Sciatic nerve (tissue), 2 donors: Measurements from ENCODE around the gene FBXW12. TPM values are rescaled to one million over a fixed set of nuclear protein-coding genes. Genes with fewer than 3 reads are reported as not detected.
"Not testable (repeated sequence)": the region's sequence is repeated elsewhere in the genome, so short reads cannot be mapped to it uniquely, and the experiment has no call there.

Source experiments
- ATAC-seq: fragments of 200-7000 bp; cut with Tn5 transposase; one replicate; pipeline ENCODE4 v1.9.1; 2020; ENCODE audit warnings: mild to moderate bottlenecking, moderate library complexity
- DNase-seq: peaks from one replicate; pipeline ENCODE4 v3.0.0-alpha.2; 2020; ENCODE audit warnings: low spot score
- intact Hi-C: fragments of 100-400 bp; cut with DNase I; formaldehyde crosslinking; loops from one replicate; pipeline ENCODE4 v1.14.2; 2022
- total RNA-seq: library from RNA; stranded (reverse); fragmentation: NEBNext Ultra II Directional; extraction: Animal tissue kit (Norgen Biotek cat#: 25700); gene quantifications from one replicate; pipeline ENCODE4 v1.2.1, GENCODE V29; 2021
- donor health status: DM: no; HTN: no; CAD: no.
- donor health status: DM: no; HTN: no; CAD: no.

The FBXW12 gene, protein sequence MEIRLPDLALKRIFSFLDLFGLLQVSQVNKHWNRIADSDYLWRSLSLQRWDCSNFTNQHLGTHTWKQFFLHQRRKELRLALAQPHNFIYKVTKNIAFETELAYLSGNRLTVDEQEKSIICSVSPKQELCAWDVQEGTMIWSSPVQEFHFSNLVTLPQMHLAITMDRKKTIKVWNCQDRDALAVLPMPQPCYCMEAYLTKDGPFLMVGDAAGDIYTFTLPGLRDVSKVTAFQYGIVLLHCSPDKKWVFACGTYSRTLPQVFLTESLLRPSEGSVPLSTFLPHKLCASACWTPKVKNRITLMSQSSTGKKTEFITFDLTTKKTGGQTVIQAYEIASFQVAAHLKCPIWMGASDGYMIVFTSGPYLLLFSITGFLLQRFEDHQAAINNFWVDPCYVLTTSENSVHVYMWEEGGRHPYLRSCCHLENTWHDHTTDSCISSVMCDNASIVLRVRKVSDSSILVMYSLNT
- total RNA-seq = 0.27 TPM

DNA sequence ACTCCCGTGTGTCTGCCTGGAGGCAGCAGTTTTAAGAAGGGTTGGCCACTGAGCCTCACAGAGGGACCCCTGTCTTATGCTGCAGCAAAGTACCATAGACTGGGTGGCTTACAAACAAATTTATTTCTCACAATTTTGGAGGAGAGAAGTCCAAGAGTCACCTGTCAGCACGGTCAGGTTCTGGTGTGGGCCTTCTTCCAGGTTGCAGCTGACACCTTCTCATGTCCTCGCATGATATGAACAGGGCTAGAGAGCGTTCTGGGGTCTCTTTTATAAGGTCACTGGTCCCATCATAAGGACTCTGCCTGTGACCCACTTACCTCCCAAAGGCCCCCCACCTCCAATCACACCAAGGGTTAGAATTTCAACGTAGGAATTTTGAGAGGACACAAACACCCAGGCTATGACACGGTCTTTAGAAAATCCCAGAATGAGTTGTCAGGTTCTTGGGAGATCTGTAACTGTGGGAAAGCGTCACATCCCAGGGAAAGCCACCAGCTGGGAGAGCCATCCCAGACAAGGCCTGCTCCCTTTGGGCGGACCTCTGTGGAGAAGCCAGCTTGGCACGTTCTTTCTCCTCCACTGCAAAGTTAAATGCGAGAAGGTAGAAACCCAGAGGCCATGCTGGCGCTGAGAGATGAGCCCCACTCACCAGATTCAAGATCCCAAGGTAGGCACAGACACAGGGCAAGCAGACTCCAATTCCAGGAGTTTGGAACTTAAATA, at the start of gene FBXW12:
Gene FBXW12 (plus strand): TSS at position 569 of the 726 bp plus-strand sequence. CDS start 549 bp downstream, outside the sequence.
- no peak for ATAC-seq
- DNase-seq = no peak
- intact Hi-C loops = no loop called here

DNA sequence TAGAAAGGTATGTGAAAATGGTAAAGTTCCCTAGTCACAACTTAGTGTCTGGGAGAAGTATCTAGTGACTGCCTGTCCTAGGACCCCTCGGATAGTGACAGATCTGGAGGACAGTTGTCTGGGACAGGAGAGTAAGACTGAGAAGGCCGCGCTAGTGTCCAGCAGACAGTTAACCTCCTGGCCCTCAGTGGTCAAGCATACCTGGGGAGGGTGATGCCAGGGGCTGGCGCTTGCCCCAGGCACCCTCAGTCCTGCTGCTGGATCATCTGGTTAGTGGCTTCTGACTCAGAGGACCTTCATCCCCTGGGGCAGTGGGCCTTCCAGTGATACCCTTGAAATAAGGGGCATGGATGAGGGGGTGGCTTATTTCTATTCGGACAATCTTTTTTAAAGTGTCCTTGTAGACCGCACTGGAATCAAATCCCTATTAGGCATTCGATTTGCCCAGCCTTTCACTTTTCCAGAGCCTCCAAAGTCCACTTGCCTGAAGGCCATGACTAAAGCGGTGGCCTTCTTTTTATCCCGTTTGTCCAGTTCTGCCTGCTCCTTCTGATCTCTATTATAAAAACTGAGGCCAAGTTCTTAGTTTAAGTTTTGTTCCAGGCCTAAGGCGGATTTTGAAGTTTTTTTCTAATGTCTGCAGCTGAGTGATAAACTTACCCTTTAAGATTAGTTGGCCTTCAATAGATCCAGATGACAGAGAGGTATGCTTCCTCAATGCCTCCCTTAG, 40.1 kb upstream of the FBXW12 start:
- ATAC-seq, DNase-seq: not testable (repeated sequence)
- intact Hi-C loops = loop anchor here (10.0 kb wide), 1 partner anchor 1163 kb away; no protein-coding TSS in a partner anchor

DNA sequence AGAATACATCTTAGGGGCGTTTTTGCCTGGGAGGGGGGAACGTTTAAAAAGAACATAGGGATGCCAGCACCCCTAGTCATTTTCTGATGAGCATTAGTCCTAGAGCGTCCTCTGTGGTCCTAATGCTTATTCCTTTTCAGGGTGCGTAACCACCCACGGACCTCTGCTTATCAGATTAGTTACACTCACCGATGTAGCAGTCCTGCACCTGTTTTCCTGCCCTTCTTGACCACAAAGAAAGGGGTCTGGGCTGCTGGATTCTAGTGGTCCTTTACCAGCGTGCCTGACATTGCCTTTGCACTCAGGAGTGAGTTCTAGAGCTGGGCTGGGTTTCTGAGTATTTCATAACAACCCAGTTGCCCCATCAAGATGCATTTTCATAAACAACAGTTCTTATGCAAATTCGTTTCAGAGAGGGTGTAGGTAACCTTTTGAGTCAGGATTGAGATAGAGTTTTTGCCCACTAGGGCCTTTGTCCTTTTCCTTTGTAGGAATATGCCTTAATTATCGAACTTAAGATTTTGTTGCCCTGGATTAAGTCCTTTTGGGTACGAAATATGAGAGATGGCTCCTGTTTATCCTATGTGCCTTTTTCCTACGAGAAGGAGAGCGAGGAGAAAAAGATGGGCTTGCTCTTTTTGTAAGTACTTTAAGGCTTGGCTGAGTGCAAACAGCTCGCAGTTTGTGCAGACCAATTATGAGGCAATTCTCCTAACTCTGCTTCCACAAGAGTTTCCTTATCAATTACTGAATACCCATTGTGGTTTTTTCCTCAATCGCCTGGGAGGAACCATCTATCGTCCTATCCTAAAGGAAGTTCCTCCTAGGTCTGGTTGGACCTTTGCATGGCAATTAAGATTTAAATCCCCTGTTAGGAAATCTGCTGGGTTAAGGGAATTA, 38.4 kb upstream of the FBXW12 start, which contains the start of gene SPINK8:
Gene SPINK8 (minus strand): TSS at position 316 of the 900 bp plus-strand sequence. CDS start 5,320 bp downstream, outside the sequence.
- intact Hi-C loops = loop anchor here (10.0 kb wide), 1 partner anchor 1161 kb away; no protein-coding TSS in a partner anchor

DNA sequence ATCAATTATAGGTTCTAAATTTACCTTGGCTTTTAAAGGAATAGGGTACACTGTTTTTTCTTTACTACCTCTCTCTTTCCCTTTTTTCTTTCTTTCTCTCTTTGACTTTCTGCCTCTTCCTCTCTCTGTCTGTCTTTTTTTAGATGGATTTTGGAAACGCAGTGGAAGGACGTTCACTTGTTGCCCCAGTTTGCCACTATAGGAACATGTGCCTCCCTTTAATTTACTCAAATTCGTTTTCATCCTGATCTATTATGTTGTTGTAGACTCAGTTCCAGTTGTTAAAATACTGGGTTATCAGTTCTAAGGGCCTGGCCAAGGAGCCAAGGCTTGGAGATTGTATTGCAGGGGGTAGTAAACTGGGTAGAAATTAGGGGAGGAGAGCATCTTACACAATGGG, 37.4 kb upstream of the FBXW12 start:
- intact Hi-C loops = loop anchor here (10.0 kb wide), 1 partner anchor 1160 kb away; no protein-coding TSS in a partner anchor
- no peak for ATAC-seq
- no peak for DNase-seq

More for the DNA sequence above, 38.4 kb upstream of the FBXW12 start, which contains the start of gene SPINK8:
- not testable (repeated sequence) for ATAC-seq, DNase-seq

DNA sequence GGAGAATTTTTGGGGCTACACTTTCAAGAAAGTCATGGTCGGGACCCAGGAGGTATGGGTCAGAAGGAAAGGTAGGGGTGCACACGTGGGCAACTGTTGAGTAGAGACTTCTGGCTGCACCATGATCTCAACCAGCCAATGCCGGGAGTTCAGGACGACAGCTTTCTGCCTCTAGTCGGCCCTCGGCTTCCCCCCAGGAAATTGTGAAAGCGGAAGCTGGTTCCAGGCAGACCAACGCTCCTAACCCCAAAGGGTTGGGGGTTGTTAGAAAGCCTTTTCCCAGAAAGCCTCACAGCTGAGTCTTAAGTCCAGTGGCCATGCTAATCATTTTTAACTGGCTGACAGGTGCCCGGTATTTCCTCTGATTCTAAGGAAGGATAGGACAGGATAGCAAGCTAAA, 36.7 kb upstream of the FBXW12 start:
- ATAC-seq, DNase-seq: not testable (repeated sequence)
- intact Hi-C loops = loop anchor here (10.0 kb wide), 1 partner anchor 1160 kb away; no protein-coding TSS in a partner anchor

GRCh38 chr3:48337536-48337935, 34.5 kb upstream of the FBXW12 start:
- not testable (repeated sequence) for DNase-seq, ATAC-seq
- intact Hi-C loops = loop anchor here (10.0 kb wide), 1 partner anchor 1157 kb away; no protein-coding TSS in a partner anchor

DNA sequence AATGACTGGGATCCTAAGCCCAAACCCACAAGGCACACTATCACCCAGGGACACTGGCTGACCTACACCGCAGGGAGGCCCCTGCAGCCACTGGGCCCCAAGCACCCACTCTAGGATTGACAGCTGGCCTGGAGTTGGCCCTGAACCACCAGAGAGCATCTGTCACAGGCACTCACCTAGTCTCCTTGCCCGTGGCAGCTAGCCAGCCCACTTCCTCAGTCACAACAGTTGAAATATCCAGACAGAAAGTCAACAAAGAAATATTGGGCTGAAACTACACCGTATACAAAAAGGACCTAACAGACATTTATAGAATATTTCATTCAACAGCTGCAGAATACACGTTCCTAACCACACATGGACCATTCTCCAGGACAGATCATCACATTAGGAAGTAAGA, 33.4 kb upstream of the FBXW12 start:
- no peak for ATAC-seq
- intact Hi-C loops = loop anchor here (10.0 kb wide), 1 partner anchor 1156 kb away; no protein-coding TSS in a partner anchor
- DNase-seq = no peak

GRCh38 chr3:48343432-48343831, 28.6 kb upstream of the FBXW12 start:
- no peak for ATAC-seq
- DNase-seq = no peak
- intact Hi-C loops = no loop called here

GRCh38 chr3:48344867-48345507, 27.0 kb upstream of the FBXW12 start:
- intact Hi-C loops = no loop called here
- DNase-seq (no peak), ATAC-seq (no peak)

GRCh38 chr3:48345946-48346572, 26.0 kb upstream of the FBXW12 start:
- DNase-seq (no peak), ATAC-seq (no peak)
- intact Hi-C loops = no loop called here

GRCh38 chr3:48347500-48347899, 24.5 kb upstream of the FBXW12 start:
- ATAC-seq (no peak), DNase-seq (no peak)
- intact Hi-C loops = no loop called here

GRCh38 chr3:48352546-48352945, 19.5 kb upstream of the FBXW12 start:
- ATAC-seq = no peak
- no peak for DNase-seq
- intact Hi-C loops = no loop called here

DNA sequence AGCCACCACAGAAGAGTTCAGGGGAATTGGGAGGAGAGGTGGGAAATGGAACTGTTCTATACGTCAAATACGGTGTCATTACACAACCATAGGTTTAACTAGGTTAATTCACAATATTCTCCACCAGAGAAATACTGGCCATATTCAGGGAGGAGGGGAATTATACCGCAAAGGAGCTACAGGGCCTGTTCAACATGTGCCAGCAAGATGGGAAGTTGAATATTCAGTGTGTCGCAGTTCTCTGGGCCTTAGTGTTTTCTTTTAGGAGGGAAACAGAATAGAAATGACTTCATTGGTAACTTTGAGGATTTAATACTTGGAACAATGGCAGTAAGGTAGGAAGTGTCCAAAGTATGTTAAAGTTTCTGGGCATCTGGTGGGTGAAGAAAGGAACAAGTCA, 18.0 kb upstream of the FBXW12 start:
- DNase-seq (no peak), ATAC-seq (no peak)
- intact Hi-C loops = no loop called here

GRCh38 chr3:48356419-48356818, 15.6 kb upstream of the FBXW12 start:
- no peak for ATAC-seq
- intact Hi-C loops = no loop called here
- no peak for DNase-seq

DNA sequence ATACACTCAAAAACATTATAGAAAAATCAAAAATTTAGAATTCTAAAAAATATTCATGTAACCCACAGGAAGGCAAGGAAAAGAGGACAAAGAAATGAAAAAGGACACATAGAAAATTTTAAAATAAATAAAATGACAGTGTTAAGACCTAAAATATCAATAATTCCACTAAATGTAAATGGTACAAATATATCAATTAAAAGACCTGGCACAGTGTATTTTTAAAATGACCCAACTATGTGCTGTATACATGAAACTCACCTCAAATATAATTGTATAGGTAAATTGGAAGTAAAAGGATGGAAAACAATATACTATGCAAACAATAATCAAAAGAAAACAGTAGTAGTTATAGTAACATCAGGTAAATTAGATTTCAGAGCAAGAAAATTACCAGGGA, 10.1 kb upstream of the FBXW12 start:
- ATAC-seq = no peak
- intact Hi-C loops = loop anchor here (5.0 kb wide), 1 partner anchor 710 kb away; no protein-coding TSS in a partner anchor

DNA sequence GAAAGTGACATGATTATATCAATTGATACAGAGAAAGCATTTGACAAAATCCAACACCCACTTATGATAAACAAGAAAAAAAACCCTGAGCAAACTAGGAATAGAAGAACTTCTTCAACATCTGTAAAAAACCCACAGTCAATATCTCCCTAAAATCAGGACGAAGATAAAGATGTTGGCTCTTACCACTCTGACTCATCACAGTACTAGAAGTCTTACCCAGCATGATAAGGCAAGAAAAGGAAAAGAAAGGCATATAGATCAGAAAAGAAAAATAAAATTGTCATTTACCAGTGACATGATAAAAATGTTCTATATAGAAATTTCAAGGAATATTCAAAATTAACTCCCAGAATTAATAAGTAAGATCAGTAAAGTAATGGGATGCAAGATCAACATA, 7.2 kb upstream of the FBXW12 start:
- ATAC-seq = no peak
- no peak for DNase-seq
- intact Hi-C loops = loop anchor here (5.0 kb wide), 1 partner anchor 707 kb away; no protein-coding TSS in a partner anchor

More for the DNA sequence above, 10.1 kb upstream of the FBXW12 start:
- no peak for DNase-seq

DNA sequence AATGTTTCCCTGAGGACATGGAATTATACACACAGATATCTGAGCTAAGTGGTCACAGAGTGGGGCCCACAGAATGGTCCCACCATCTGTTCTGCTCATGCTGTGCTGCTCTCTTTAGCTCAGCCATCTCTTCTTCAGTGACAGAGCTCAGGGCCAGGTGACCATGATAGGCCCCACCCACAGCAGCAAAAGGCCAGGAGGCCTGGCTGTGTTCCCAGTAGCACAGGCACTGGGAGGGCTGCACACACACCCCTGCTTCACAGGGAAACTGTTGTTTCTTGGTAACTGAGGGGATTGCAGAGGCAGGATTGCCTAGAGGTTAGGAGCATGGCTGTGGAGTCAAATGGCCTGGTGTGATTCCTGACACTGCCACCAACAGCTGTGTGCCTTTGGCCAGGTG, 4.8 kb upstream of the FBXW12 start:
- DNase-seq (no peak), ATAC-seq (no peak)
- intact Hi-C loops = no loop called here
